IPS-NIHi11 (cell line): Measurements from ENCODE around the gene MRPS5.

ENCODE experiments used
- DNase-seq: peaks from one replicate; pipeline ENCODE4 v3.0.0; 2012; ENCODE audit warnings: mixed read lengths, low spot score

Gene MRPS5

DNA sequence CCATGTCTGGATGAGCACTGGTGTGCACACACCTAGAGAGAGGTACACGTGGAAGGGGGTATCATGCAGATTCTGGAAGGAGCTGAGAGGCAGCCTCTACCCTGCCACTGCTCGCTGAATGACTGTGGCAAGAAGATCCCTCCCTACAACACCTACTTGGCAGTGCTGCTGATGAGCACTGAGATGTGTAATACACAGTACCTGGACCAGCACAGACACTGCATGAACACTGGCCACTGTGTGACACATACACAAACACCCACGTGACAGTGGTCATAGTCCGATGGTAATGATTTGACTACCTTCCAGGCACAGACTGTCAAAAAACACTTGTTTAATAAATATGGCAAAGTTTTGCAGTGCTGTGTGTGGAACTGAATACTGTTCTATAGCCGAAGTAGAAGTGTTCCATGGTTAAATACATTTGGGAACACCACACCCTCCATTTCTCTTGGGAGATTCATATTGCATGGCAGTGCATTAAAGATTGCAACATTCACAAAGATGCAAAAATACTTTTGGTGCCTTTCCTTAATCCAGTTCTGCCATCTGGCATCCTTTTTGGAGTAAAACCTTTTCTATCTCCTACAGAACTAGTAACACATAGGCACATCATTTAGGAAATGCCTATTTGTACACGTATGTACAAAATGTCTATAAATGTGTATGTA lies 29.6 kb downstream of the MRPS5 start:
- no peak for DNase-seq

DNA sequence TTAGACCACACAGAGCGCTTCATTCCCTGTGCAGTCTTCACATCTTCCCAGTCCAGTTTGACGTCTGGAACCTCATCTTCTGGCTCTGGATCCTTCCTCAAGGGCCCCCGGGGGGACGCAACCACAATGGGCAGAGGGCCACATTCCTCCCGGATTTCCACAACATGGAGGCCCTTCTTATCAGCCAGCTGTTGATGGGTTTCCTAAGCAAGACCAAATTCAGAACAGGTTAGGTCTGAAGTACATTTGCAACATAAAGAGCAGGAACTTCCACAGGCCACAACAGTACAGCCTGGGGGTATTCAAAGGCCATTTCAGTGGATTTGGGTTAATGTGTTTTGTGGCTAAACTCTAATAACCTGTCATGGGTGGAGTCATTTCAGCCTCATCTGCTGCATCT lies 34.2 kb downstream of the MRPS5 start:
- DNase-seq, result no peak

DNA sequence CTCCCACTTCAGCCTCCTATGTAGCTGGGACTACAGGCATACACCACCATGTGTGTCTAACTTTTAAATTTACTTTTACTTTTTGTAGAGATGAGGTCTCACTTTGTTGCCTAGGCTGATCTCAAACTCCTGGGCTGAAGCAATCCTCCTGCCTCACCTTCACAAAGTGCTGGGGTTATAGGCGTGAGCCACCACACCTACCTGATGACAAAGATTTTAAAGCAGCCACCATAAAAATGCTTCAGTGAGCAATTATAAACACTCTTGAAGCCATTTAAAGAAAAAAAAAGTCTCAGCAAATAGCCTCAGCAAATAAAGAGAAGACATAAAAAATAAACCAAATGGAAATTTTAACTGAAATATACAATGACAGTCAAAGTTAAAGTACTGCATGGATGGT lies 35.6 kb downstream of the MRPS5 start:
- DNase-seq, result no peak

DNA sequence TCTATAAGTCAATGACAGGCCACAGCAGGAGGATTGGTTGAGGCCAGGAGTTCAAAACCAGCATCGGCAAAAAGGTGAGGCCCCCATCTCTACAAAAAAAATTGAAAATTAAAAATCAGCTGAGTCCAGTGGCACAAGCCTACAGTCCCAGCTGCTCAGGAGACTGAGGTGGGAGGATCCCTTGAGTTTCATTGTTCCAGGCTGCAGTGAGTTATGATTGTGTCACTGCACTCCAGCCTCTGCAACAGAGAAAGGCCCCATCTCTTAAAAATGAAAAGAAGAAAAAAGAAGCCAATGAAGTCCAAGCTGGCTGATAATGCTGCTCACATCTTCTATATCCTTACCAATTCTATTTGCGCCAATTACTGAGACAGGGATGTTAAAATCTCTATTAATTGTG lies 39.1 kb downstream of the MRPS5 start:
- DNase-seq, result no peak

DNA sequence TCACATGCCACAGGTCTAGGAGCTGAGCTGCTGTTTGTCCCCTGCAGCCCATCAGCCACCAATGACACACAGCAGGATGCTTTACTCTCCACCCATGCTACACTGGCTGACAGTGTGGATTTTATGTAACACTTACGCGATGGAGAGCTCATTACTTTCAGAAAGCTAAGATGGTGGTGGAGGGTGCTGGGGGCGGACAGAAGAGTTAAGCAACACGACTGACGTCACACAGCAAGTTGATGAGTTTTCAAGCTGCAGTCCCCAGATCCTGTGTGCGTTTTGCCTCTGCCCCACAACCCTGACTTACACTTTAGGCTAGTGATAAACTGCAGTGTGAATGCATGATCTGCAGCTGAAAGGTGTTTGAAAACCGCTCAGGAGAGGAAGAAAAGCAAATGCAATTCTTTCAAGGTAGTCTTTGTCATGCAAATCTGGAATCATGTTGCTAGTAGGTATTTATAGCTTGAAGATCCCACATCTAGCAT lies 42.4 kb downstream of the MRPS5 start:
- no peak for DNase-seq

DNA sequence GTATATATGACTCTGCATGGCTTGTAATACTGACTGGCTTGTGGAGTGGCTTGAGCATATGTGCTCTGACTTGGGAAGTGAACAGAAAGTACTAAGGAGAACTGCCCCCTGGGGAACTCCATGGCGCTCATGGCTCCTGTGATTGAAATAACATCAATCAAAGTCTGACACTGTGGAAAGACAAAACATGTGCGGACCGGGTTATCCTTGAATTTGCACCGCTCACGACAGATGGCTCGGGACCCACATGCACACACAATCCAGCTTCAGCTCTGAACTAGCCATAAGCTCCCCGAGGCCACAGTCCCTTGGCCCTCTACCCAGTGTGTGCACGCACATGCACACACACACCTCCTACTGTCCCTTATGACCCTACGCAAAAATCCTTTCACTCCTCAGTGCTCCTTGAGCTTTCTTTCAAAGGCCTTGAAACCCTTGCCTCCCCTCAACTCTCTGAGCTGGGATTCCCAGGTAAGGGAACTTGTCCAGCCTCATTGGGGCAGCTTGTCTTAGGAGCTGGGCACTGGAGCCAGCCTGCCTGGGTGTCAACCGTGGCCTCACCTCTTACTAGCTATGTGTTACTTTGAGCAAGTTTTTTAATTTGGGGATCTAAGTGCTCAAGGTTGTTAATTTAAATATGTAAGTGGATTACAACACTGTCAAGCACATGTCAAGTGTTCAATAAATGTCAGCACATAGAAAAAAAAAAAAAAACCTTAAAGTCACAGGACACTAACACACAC lies 43.6 kb downstream of the MRPS5 start:
- no peak for DNase-seq

DNA sequence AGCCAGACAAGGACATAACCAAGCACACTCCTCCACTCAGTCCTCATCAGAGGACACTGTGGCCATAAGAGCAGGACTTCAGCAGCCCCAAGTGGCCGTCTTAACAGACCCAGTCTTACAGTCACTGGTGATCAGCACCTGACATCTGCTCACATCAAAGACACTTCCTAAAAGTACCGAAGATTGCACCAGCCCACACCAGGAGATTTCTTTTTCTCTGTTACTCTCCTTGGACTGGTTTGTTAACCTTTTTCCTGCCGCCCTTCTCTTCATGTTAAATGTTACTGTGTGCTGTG lies 44.1 kb downstream of the MRPS5 start:
- DNase-seq, result no peak

DNA sequence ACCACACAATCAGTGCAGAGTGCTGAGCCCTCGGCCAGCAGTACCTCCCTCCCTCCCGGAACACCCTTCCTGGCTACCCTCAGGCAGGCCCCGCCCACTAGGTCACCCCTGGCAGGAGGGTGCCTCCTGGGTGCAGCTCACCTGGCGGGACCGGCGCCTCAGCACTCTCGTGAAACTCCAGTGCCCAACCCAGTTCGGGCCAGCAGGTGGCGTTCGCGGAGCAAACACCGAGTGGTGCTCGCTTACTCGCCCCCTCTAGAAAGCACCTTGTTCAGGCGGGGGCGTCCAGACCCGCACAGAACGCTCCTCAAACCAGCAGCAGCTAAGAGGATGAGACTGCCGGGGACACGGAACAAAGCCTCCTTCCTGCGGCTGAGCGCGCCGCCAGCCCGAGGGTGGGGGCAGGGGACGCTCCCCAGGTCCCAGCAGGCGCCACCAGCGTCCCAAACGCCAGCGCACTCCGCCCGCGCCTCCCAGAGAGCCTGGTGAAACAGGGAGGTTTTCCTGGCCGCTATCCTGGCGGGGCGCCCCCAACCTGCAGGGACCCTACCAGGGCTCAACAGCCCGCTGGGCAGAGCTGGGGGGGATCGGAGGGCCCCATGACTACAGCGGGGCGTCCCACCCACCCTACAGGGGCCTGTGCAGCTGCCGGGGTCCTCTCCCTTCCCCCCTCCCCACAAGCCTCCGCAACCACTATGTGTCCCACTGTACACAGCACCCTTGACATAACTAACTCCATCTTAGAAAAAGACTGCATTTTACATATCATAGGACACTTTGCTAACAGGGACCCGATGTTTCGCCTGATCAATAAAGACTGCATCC lies 44.7 kb downstream of the MRPS5 start:
- peak; percentile 87 for DNase-seq

DNA sequence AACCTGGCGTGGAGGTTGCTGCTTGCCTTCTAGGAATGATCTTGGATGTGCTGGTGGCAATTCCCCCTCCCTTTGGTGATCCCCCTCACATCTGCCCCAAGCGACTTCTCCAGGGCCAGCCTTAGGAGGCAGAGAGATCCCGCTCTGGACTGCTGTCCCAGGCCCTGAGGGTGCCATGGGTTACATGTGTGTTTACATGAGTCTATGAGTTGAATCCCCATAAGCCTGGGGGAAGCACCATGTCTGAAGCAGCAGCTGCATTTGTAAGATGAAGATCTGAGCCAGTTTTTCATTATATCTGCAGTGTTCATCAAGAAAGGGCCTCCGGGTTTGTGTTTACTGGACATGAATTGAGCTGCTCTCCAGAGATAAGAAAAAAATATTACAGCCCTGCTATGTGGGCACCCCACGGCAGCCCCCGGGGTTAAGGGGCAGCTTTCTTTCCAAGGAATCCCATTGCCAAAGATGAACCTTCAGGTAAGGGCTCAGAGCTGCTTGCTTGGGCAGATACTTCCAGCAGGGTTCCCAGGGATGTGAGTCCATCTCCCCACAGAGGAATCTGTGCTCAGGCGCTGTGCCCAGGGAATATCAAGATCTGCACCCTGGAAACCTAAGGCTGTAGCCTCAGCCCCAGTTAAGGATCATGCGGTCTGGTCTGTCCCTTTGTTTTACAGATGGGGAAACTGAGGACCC lies 46.0 kb downstream of the MRPS5 start:
- DNase-seq, result no peak

DNA sequence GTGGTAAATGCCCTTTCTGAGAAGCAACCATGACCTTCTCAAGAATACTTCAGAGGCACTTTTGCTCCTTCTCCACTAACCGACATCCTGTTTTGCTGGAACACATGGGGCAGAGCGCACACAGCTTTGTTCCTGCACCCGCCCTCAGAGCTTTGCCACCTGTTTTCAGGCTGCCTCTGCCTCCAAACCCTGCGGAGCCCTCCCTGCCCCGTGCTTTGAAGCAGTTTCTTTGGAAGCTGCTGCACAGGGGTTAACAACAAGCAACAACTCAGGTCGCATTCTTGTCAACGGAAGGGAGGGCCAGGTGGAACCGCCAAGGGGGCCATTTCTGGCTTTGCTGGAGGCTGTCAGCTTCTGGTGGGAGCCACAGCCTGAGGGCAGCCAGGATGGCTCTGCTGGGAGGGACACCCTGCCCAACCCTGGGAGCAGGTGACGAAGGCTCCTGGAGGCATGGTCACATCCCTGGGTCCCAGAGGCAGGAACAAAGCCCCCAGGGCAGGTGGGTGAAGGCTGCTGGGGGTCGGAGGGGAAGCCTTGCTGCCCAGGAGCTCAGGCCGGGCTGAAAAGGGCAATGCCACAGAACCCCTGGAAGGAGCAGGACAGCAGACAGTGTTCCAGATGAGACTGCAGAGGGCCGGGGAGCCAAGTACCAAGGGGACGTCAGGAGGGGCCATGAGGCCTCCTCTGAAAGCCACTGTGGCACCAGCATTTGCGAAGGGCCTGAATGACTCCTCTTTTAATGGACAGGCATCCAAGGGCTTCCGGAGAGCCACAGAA lies 46.8 kb downstream of the MRPS5 start:
- DNase-seq, result no peak

DNA sequence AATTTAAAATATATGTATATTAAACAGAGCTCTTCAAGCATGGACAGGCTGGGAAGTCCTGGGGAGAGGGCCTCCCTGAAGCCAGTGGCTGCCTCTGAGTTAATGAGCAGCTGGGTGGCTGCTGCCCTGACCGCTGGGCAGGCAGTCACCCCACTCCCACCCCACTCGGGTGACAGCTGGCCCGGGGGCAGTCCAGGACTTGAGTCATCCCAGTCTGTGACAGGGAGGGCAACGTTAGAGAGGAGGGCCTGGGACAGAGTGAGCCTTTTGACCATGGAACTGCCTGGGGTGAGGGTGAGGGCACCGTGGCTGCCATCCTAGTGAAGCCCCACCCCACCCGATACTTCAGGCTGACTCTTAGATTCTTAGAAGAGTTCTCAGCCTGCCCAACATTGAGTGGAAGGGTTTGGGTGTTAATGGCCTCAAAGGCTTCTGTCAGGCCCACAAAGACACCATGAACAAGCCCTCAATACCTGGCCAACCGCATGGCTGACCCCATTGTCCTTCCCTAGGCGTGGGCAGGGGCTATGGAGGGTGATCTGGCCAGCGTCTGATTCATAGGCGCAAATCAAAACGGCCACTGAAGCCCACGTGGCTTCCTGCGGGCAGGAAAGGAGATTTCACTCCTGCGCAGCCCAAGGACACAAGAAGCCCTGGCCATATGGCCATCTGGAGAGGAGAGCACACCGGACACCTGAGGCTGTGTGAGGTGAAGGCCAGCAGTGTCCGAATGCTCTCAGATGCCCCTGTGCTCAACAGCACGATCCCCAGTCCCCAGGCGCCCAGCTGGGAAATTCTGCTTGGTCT lies 47.5 kb downstream of the MRPS5 start:
- no peak for DNase-seq

DNA sequence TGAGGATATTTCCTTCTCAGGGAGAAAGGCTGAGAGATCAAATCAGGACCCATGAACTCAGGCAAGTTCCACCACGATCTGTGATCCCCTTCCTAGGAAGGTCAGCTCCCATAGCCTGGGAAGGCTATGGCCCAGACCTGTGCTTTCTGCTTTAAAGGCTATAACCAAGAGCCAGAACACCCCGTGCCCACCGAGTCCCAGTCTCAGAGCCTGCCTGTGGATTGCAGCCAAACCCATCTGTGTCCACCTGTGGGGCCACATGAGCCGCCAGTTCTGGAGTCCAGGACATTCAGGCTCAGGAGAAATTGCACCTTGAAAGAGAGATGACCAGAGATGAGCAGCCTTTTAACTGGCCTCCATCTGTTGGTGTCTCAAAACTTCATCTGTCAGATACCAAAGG lies 49.2 kb downstream of the MRPS5 start:
- no peak for DNase-seq

DNA sequence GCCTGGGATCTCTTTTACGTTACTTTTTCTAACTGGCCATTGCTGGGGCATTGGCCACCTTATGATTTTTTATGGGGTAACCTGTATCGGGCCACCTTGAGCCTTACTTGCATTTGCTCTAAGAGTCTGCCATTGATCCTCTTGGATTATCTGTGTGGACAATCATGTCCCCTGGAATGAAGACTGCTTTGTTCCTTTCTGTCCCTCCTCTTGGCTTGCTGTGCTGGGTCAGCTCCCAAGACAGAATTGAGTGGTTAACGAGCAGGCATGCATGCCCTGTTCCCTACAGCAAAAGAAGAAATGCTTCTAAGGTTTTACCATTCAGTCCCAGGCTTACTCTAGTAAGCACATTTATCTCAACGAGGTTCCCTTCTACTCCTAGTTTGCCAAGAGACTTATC lies 49.8 kb downstream of the MRPS5 start:
- DNase-seq, result no peak

DNA sequence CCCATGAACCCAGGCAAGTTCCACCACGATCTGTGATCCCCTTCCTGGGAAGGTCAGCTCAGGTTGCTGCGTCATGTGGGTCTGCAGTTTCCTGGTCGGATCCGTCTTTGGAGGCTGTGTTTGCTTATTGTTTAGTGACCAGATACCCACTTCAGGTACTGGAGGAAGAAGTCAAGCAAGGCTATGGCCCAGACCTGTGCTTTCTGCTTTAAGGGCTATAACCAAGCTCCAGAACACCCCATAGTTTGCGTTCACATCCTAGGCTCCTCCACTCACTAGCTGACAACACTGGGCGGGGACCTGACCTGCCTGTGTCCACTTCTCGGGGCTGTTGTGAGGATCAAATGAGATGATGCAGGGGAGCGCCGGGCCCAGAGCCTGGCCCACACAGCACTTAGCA lies 52.1 kb downstream of the MRPS5 start:
- no peak for DNase-seq

DNA sequence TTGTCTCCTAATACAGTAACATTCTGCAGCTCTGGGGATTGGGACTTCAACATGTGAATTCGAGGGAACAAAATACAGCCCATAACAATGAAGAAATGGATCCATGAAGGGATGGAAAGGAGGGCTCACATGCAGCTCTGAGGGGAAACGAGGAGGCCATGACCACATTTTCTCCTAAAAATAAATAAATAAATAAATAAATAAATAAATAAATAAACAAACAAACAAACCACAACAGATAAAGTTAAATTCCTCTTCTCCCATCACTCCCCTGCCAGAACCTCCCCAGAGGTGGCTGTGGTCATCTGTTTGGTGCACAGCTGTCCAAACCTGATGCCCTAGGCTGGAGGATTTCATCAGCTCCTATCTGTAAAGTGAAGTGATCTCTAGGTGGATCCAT lies 53.4 kb downstream of the MRPS5 start:
- DNase-seq, result no peak

DNA sequence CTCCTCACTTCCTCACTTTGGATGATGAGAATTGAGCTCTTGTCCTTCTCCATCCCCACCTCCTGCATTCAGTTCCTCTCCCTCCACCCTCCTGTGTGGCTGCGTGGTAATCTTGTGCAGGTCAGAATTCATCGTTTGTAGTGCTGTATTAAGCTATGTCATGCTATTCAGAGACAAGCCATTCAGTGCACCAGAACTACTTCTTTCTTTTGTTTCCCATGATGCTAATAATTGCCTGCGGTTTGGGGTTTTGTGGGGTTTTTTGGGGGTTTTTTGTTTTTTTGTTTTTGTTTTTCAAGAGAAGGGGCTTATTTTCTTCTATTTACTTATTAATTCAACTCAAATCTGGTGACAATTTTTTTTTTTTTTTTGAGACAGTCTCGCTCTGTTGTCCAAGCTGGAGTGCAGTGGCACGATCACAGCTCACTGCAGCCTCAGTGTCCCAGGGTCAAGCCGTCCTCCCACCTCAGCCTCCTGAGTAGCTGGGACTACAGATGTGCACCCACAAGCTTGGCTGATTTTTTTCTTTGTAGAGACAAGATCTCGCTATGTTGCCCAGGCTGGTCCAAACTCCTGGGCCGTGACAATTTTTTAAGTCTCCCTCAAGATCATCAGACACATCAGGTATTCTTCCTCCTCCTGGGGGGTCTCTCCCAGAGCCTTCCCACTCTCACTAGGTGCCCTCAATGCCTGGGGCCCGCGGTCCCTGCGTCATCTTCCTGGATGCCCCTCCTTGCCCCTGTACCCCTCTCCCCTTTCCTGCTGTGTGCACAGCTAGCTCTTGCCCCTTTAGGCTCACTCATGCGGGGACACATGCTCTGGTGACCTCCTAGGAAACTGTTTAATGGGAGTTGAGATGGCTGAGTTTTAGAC lies 58.3 kb downstream of the MRPS5 start:
- no peak for DNase-seq

DNA sequence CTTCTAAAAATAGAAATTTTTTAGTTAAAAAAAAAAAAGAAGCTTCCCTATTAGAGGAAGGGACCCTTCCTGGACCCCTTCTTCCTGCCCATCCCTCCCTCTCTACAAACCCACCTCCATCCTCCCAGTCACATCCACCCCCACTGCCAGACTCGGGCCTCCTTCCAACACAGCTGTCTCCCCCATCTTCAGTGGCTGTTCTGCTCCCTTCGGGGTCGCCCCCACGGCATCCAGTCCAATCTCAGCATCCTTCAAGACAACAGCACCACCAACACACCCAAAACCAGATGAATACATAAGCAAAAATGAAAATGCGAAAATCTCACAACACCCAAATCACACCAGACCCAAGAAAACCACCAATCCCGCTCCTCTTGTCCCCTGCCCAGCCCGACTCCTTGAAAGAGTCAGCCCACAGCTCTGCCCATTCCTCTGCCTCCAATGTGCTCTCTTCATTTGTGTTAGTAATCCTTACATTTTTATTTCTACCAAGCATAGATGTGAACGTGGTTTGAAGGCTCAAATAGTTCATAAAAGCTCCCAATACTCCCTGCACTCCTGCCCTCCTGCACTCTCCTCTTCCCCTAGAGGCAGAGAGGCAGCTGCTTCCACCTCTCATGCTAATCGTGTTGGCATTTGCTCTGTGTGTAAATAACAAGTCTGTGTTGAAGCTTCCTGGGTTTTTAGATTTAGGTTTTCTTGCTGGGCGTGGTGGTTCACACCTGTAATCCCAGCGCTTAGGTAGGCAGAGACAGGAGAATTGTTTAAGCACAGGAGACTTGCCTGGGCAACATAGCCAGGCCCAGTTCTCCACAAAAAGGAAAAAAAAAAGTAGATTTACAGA lies 59.1 kb downstream of the MRPS5 start:
- no peak for DNase-seq

DNA sequence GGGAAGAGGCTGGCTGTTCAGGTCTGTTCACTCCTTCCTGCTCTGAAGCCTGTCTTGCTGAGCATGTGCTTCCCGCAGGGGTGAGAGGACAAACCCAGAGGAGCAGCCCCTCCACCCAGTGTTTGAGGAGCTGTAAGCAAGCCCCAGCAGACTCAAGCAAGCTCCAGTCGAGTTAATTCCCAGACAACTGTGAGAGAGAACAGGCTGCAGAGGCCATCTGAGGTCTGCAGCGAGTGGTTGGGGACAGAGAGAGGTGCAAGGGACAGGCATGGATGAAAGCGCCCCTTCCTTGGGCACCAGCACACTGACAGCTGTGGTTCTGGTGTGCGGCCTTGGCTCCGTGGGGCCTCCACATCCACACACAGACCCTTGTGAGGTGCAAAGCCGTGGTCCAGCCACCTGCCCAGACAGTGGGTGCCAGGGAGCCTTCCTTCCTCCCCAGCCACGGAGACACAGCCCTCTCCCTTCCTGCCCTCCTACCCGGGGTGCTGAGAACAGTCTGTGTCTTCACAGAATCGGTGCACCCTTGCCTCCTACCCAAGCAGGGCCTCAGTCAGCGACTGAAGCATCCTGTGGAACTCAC lies 59.9 kb downstream of the MRPS5 start:
- DNase-seq, result no peak

DNA sequence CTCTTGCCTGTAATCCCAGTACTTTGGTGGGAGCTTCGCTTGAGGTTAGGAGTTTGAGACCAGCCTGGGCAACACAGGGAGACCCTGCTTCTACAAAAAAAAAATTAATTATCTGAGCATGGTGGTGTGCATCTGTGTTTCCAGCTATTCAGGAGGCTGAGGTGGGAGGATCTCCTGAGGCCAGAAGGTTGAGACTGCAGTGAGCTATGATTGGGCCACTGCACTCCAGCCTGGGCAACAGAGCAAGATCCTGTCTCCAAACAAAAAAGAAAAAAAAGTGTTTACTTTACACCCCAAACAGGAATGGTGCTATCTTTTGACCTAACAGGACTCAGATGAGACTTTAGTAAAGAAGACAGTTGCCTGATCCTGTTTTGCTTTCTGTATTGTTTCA lies 60.5 kb downstream of the MRPS5 start:
- no peak for DNase-seq
